ENCODE measurements around the gene LTBP3.

Gene LTBP3

GRCh38 chr11:65559951-65560537, 1.9 kb upstream of the LTBP3 start (continued):
- TF ChIP-seq, protein P1, sequence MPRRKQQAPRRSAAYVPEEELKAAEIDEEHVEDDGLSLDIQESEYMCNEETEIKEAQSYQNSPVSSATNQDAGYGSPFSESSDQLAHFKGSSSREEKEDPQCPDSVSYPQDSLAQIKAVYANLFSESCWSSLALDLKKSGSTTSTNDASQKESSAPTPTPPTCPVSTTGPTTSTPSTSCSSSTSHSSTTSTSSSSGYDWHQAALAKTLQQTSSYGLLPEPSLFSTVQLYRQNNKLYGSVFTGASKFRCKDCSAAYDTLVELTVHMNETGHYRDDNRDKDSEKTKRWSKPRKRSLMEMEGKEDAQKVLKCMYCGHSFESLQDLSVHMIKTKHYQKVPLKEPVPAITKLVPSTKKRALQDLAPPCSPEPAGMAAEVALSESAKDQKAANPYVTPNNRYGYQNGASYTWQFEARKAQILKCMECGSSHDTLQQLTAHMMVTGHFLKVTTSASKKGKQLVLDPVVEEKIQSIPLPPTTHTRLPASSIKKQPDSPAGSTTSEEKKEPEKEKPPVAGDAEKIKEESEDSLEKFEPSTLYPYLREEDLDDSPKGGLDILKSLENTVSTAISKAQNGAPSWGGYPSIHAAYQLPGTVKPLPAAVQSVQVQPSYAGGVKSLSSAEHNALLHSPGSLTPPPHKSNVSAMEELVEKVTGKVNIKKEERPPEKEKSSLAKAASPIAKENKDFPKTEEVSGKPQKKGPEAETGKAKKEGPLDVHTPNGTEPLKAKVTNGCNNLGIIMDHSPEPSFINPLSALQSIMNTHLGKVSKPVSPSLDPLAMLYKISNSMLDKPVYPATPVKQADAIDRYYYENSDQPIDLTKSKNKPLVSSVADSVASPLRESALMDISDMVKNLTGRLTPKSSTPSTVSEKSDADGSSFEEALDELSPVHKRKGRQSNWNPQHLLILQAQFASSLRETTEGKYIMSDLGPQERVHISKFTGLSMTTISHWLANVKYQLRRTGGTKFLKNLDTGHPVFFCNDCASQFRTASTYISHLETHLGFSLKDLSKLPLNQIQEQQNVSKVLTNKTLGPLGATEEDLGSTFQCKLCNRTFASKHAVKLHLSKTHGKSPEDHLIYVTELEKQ (tag by site-specific recombination; IDR thresholded peaks at IDR 0.05; ENCODE audit: borderline replicate concordance): peak; percentile 13; the same call in 1 of the 2 replicates
- TF ChIP-seq ZNF114 (tag by site-specific recombination; IDR thresholded peaks at IDR 0.05) (no peak), ZSCAN16 (tag by site-specific recombination; IDR thresholded peaks at IDR 0.05) (no peak), ZNF2 (tag by site-specific recombination; IDR thresholded peaks at IDR 0.05) (no peak), ZNF692 (tag by site-specific recombination; IDR thresholded peaks at IDR 0.05) (peak; percentile 23; the same call in 1 of the 2 replicates), ZSCAN23 (tag by site-specific recombination; IDR thresholded peaks at IDR 0.05) (peak; percentile 43; the same call in 1 of the 2 replicates), GLIS1 (tag by site-specific recombination; IDR thresholded peaks at IDR 0.05) (peak; percentile 77), ZNF629 (tag by site-specific recombination; IDR thresholded peaks at IDR 0.05) (peak; percentile 21; the same call in 1 of the 2 replicates), KLF17 (tag by site-specific recombination; IDR thresholded peaks at IDR 0.05) (peak; percentile 79; the same call in 1 of the 2 replicates), EGR2 (tag by site-specific recombination; IDR thresholded peaks at IDR 0.05; ENCODE audit: low read depth) (peak; percentile 17; the same call in 1 of the 2 replicates), ZNF658 (tag by site-specific recombination; IDR thresholded peaks at IDR 0.05) (no peak), KLF10 (tag by site-specific recombination; IDR thresholded peaks at IDR 0.05) (no peak), SP3 (tag by site-specific recombination; IDR thresholded peaks at IDR 0.05) (peak; percentile 27), SALL2 (tag by site-specific recombination; IDR thresholded peaks at IDR 0.05; ENCODE audit: borderline replicate concordance) (no peak), ZNF677 (tag by site-specific recombination; IDR thresholded peaks at IDR 0.05) (no peak), TCF7L2 (IDR thresholded peaks at IDR 0.05; ENCODE audit: borderline replicate concordance, low read depth, low read length) (no peak), ZXDB (tag by site-specific recombination; IDR thresholded peaks at IDR 0.05) (no peak), ZNF530 (tag by site-specific recombination; IDR thresholded peaks at IDR 0.05; ENCODE audit: low read depth) (no peak), PRDM10 (tag by site-specific recombination; IDR thresholded peaks at IDR 0.05) (0 out of 2 replicates have a peak, but pooled peaks have one; percentile 50)
- TF ChIP-seq, protein P2, sequence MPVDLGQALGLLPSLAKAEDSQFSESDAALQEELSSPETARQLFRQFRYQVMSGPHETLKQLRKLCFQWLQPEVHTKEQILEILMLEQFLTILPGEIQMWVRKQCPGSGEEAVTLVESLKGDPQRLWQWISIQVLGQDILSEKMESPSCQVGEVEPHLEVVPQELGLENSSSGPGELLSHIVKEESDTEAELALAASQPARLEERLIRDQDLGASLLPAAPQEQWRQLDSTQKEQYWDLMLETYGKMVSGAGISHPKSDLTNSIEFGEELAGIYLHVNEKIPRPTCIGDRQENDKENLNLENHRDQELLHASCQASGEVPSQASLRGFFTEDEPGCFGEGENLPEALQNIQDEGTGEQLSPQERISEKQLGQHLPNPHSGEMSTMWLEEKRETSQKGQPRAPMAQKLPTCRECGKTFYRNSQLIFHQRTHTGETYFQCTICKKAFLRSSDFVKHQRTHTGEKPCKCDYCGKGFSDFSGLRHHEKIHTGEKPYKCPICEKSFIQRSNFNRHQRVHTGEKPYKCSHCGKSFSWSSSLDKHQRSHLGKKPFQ (tag by site-specific recombination; IDR thresholded peaks at IDR 0.05): peak; percentile 89
- TF ChIP-seq, protein P3, sequence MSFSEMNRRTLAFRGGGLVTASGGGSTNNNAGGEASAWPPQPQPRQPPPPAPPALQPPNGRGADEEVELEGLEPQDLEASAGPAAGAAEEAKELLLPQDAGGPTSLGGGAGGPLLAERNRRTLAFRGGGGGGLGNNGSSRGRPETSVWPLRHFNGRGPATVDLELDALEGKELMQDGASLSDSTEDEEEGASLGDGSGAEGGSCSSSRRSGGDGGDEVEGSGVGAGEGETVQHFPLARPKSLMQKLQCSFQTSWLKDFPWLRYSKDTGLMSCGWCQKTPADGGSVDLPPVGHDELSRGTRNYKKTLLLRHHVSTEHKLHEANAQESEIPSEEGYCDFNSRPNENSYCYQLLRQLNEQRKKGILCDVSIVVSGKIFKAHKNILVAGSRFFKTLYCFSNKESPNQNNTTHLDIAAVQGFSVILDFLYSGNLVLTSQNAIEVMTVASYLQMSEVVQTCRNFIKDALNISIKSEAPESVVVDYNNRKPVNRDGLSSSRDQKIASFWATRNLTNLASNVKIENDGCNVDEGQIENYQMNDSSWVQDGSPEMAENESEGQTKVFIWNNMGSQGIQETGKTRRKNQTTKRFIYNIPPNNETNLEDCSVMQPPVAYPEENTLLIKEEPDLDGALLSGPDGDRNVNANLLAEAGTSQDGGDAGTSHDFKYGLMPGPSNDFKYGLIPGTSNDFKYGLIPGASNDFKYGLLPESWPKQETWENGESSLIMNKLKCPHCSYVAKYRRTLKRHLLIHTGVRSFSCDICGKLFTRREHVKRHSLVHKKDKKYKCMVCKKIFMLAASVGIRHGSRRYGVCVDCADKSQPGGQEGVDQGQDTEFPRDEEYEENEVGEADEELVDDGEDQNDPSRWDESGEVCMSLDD (tag by site-specific recombination; IDR thresholded peaks at IDR 0.05): 0 out of 2 replicates have a peak, but pooled peaks have one; percentile 15
- TF ChIP-seq, protein P4, sequence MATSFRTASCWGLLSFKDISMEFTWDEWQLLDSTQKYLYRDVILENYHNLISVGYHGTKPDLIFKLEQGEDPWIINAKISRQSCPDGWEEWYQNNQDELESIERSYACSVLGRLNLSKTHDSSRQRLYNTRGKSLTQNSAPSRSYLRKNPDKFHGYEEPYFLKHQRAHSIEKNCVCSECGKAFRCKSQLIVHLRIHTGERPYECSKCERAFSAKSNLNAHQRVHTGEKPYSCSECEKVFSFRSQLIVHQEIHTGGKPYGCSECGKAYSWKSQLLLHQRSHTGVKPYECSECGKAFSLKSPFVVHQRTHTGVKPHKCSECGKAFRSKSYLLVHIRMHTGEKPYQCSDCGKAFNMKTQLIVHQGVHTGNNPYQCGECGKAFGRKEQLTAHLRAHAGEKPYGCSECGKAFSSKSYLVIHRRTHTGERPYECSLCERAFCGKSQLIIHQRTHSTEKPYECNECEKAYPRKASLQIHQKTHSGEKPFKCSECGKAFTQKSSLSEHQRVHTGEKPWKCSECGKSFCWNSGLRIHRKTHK (tag by site-specific recombination; IDR thresholded peaks at IDR 0.05): no peak

Measured in HEK293 (cell line).